GM15510 (cell line): ENCODE data around the gene CADM1.

Experiments used
- POLR2A ChIP-seq: IDR thresholded peaks from 3 replicates; pipeline ENCODE4 v1.6.1; 2011; ENCODE audit warnings: borderline replicate concordance; ENCODE audit not compliant: insufficient read length; ENCODE audit errors: extremely low read depth

CADM1 gene

DNA sequence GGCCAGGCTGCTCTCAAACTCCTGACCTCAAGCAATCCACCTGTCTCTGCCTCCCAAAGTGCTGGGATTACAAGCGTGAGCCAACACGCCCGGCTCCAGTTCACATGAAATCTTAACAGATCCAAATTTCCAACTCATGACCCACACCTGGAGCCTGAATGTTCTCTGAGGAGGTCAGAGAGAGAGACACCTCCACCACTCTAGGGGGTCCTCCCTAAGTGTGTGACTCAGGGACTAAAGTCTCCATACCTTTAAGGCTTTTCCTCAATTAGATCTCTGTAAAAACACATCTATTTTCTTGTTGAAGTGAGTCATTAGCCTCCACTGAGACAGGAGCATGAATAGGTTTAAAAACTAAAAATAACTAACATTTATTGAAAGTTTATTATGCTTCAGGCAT lies 376.4 kb downstream of the CADM1 start:
- TF ChIP-seq POLR2A = no peak

DNA sequence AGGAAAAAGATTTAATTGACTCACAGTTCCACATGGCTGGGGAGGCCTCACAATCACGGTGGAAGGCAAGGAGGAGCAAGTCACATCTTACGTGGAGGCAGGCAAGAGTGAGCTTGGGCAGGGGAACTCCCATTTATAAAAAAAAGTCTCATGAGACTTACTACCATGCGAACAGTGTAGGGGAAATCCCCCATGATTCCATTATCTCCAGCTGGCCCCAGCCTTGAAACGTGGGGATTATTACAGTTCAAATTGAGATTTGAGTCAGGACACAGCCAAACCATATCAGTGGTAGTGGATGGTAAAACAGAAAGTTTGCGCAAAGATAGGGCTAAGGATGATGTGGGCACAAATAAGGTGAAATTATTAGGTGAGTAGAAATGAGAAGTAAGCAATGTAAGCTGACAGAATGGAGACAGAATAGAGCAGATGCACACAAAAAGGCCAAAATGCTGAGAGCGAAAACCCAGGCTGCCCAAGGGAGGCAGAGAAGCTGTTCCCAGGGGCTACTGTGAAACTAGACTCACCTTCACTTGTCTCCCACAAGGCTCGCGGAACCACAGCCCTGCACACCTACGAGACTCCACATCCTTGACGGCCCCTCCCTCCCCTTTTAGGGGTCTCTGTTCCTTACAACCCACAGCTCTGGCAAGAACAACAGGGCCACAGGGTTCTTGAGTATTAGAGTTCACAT lies 377.6 kb downstream of the CADM1 start:
- no peak for TF ChIP-seq POLR2A

DNA sequence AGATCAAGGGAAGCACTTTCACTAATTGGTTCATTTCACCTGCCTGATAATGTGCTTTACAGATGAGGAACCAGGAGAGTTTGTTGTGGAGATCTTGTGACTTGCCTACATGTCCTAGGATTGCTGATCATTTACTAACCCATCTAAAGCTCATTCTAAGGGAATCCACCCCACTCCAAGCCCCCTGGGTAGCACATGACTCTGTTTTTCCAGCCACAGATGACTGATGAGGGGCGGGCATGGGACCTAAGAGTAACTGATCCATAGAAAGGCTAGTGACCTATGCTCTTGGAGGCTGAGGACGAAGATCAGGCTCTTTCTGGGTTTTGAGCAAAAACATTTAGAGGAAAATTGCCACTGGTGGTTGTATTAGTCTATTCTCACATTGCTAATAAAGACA lies 378.1 kb downstream of the CADM1 start:
- TF ChIP-seq POLR2A = no peak

DNA sequence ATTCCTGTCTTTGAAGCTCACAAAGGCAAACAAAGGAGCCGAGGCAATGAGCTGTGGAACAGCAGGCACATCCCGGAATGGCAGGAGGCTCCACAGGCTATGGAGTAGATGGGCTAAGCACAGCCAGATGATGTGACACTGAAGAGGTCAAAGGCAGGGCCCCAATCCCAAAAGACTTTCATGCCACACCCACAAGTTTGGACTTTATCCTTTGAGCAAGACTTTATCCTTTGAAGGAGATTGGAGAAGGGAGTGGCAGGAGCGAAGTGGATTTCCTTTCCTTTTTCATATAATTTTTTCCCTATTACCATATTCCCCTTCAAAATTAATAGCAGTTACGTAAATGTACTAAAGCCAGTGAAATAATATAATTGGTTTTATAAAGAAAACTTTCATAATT lies 379.4 kb downstream of the CADM1 start:
- no peak for TF ChIP-seq POLR2A

DNA sequence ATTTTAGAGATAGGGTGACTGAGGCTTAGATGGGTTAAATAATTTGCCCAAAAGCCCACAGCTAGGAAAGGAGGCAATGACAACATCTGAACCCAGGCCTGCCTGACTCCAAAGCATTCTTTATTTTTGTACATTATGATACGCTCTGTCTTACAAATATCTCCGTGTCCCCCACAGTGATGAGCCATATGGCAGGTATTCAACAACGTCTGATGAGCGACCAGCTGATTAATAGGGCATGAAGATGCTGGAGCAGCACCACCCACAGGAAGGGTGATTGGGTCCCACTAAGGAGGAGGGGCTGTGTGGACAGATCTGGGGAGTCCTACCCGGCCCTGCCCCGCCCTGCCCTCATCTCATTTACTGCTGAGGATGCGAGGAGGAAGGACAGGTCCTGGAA lies 380.6 kb downstream of the CADM1 start:
- no peak for TF ChIP-seq POLR2A

DNA sequence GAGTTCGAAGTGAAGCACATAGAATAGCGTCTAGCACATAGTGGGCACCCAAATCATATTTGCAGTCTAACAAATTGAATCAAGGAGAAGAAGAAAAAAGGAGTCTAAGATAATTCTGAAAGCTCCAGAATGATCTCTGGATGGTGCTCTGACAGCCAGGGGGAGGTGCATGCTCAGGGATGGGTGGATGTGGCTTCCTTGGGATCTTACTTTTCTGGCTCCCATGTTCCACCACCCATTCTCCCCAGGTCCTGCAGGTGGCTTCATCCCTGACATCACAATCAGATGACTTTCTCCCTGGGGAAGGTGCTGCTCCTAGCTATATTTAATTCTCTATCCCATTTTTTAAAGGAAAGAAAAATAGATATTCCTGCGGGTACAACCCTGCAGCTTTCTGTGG lies 381.9 kb downstream of the CADM1 start:
- no peak for TF ChIP-seq POLR2A
